ENCODE data around the gene COQ5. TPM values are rescaled to one million over a fixed set of nuclear protein-coding genes. Genes with fewer than 3 reads are reported as not detected.
"Not testable (repeated sequence)": the region's sequence is repeated elsewhere in the genome, so short reads cannot be mapped to it uniquely, and the experiment has no call there.

The COQ5 gene
- total RNA-seq, 1 donor from 2014 or later: 38.5 TPM

GRCh38 chr12:120495186-120495730, 33.7 kb downstream of the COQ5 start:
- H3K27me3 Mint-ChIP-seq (ENCODE audit: low read depth): no peaks in the 10 kb centered on the region
- H3K36me3 Mint-ChIP-seq (ENCODE audit: low read depth): peaks cover 5% of the 10 kb centered on the region
- DNase-seq (ENCODE audit: low read depth, low spot score): no peak

GRCh38 chr12:120490833-120491512, 38.0 kb downstream of the COQ5 start:
- Mint-ChIP-seq H3K4me3 (no peak overlapping the region), H3K9me3 (no peaks in the 10 kb centered on the region), H3K36me3 (ENCODE audit: low read depth) (peaks cover 7% of the 10 kb centered on the region), H3K27ac (ENCODE audit: unreplicated experiment) (peak overlapping the region; percentile 32), H3K27me3 (ENCODE audit: low read depth) (no peaks in the 10 kb centered on the region), H3K4me1 (peaks cover 28% of the 10 kb centered on the region)
- no peak for DNase-seq (ENCODE audit: low read depth, low spot score)
- TF ChIP-seq CTCF (conservative IDR thresholded peaks at IDR 0.05): no peak

More at GRCh38 chr12:120495186-120495730, 33.7 kb downstream of the COQ5 start:
- H3K4me1 Mint-ChIP-seq: peaks cover 29% of the 10 kb centered on the region
- no peak for TF ChIP-seq CTCF (conservative IDR thresholded peaks at IDR 0.05)
- no peaks in the 10 kb centered on the region for H3K9me3 Mint-ChIP-seq
- peak overlapping the region; percentile 95 for H3K4me3 Mint-ChIP-seq
- no peak overlapping the region for H3K27ac Mint-ChIP-seq (ENCODE audit: unreplicated experiment)

GRCh38 chr12:120490325-120490724, 38.6 kb downstream of the COQ5 start:
- Mint-ChIP-seq H3K27ac (ENCODE audit: unreplicated experiment) (no peak overlapping the region), H3K4me3 (no peak overlapping the region), H3K9me3 (no peaks in the 10 kb centered on the region), H3K36me3 (ENCODE audit: low read depth) (peaks cover 7% of the 10 kb centered on the region), H3K27me3 (ENCODE audit: low read depth) (no peaks in the 10 kb centered on the region), H3K4me1 (peaks cover 23% of the 10 kb centered on the region)
- TF ChIP-seq CTCF (conservative IDR thresholded peaks at IDR 0.05): no peak
- DNase-seq (ENCODE audit: low read depth, low spot score): no peak

GRCh38 chr12:120489018-120489417, 39.9 kb downstream of the COQ5 start:
- H3K4me1 Mint-ChIP-seq: peaks cover 16% of the 10 kb centered on the region
- no peaks in the 10 kb centered on the region for H3K27me3 Mint-ChIP-seq (ENCODE audit: low read depth)
- DNase-seq (ENCODE audit: low read depth, low spot score): no peak
- H3K4me3 Mint-ChIP-seq: no peak overlapping the region
- TF ChIP-seq CTCF (conservative IDR thresholded peaks at IDR 0.05): no peak
- H3K9me3 Mint-ChIP-seq: no peaks in the 10 kb centered on the region
- H3K36me3 Mint-ChIP-seq (ENCODE audit: low read depth): peaks cover 7% of the 10 kb centered on the region
- H3K27ac Mint-ChIP-seq (ENCODE audit: unreplicated experiment): no peak overlapping the region

- Mint-ChIP-seq H3K4me3 (no peak overlapping the region), H3K9me3 (no peaks in the 10 kb centered on the region)
These were observed 40.8 kb downstream of the COQ5 start for GRCh38 chr12:120488057-120488640.

GRCh38 chr12:120487552-120487951, 41.4 kb downstream of the COQ5 start:
- H3K27me3 Mint-ChIP-seq (ENCODE audit: low read depth); H3K4me3 Mint-ChIP-seq; DNase-seq (ENCODE audit: low read depth, low spot score); H3K9me3 Mint-ChIP-seq; H3K36me3 Mint-ChIP-seq (ENCODE audit: low read depth): not testable (repeated sequence)
- Mint-ChIP-seq H3K27ac (ENCODE audit: unreplicated experiment) (peak overlapping the region; percentile 78), H3K4me1 (peaks cover 16% of the 10 kb centered on the region)

More at GRCh38 chr12:120488057-120488640, 40.8 kb downstream of the COQ5 start:
- Mint-ChIP-seq H3K4me1 (peaks cover 16% of the 10 kb centered on the region), H3K27ac (ENCODE audit: unreplicated experiment) (peak overlapping the region; percentile 95), H3K27me3 (ENCODE audit: low read depth) (no peaks in the 10 kb centered on the region), H3K36me3 (ENCODE audit: low read depth) (peaks cover 7% of the 10 kb centered on the region)
- no peak for DNase-seq (ENCODE audit: low read depth, low spot score)
- TF ChIP-seq CTCF (conservative IDR thresholded peaks at IDR 0.05): no peak

All from neural crest cell (in vitro differentiated cells).